GM23338 (cell line): Measurements from ENCODE around the gene ZNF318. TPM values are rescaled to one million over a fixed set of nuclear protein-coding genes. Genes with fewer than 3 reads are reported as not detected.
A peak's percentile ranks its signal among the peaks of the same experiment; 100 is the strongest.

Experiments used
- ATAC-seq: fragments of 200-7000 bp; cut with Tn5 transposase; 3 replicates; pipeline ENCODE4 v1.9.1; 2020
- DNase-seq: peaks from one replicate; pipeline ENCODE4 v3.0.0-alpha.2; 2015; ENCODE audit warnings: low spot score
- H2AFZ ChIP-seq: fragments of 200-600 bp; sonication (generic); 2 replicates; pipeline ENCODE4 v1.8.0; 2016; ENCODE audit warnings: antibody characterized with exemption, mild to moderate bottlenecking, moderate library complexity
- H3F3A ChIP-seq: fragments of 200-600 bp; sonication (generic); replicated peaks from 2 replicates; pipeline ENCODE4 v1.8.0; 2017; ENCODE audit warnings: antibody characterized with exemption, mixed run types, low read depth
- H3K27ac ChIP-seq: fragments of 200-600 bp; sonication (generic); 2 replicates; pipeline ENCODE4 v1.6.1; 2016; ENCODE audit warnings: low read depth
- H3K27me3 ChIP-seq: fragments of 200-600 bp; sonication (generic); 2 replicates; pipeline ENCODE4 v1.8.0; 2016; ENCODE audit warnings: mild to moderate bottlenecking, mixed run types, moderate library complexity; ENCODE audit not compliant: insufficient read depth
- H3K36me3 ChIP-seq: fragments of 200-600 bp; sonication (generic); 2 replicates; pipeline ENCODE4 v1.8.0; 2016; ENCODE audit warnings: mild to moderate bottlenecking; ENCODE audit not compliant: insufficient read depth
- H3K4me1 ChIP-seq: fragments of 200-600 bp; sonication (generic); 2 replicates; pipeline ENCODE4 v1.8.0; 2016; ENCODE audit warnings: mild to moderate bottlenecking, moderate library complexity; ENCODE audit not compliant: insufficient read depth
- H3K4me2 ChIP-seq: fragments of 200-600 bp; sonication (generic); 2 replicates; pipeline ENCODE4 v1.7.1; 2017; ENCODE audit warnings: mixed run types
- H3K4me3 ChIP-seq: fragments of 200-600 bp; sonication (generic); 2 replicates; pipeline ENCODE4 v1.6.1; 2016; ENCODE audit warnings: mixed run types
- H3K79me2 ChIP-seq: fragments of 200-600 bp; sonication (generic); replicated peaks from 2 replicates; pipeline ENCODE4 v1.8.0; 2017; ENCODE audit warnings: mild to moderate bottlenecking; ENCODE audit not compliant: insufficient read depth
- H3K9me2 ChIP-seq: fragments of 200-600 bp; sonication (generic); 2 replicates; pipeline ENCODE4 v1.8.0; 2017; ENCODE audit not compliant: insufficient read depth
- H4K20me1 ChIP-seq: fragments of 200-600 bp; sonication (generic); replicated peaks from 2 replicates; pipeline ENCODE4 v1.8.0; 2017; ENCODE audit warnings: mild to moderate bottlenecking; ENCODE audit not compliant: insufficient read depth
- H3K27ac Mint-ChIP-seq: 2 replicates; pipeline ENCODE4 v1.8.0; 2020; ENCODE audit warnings: inconsistent platforms, mild to moderate bottlenecking, moderate library complexity, mixed read lengths
- H3K27me3 Mint-ChIP-seq: 3 replicates; pipeline ENCODE4 v1.8.0; 2022; ENCODE audit warnings: low read depth, mild to moderate bottlenecking, moderate library complexity, mixed read lengths, inconsistent platforms; ENCODE audit not compliant: insufficient read depth, poor library complexity
- H3K36me3 Mint-ChIP-seq: 3 replicates; pipeline ENCODE4 v1.8.0; 2021; ENCODE audit warnings: low read depth, mild to moderate bottlenecking, inconsistent platforms, moderate library complexity, mixed read lengths
- H3K4me1 Mint-ChIP-seq: 3 replicates; pipeline ENCODE4 v1.8.0; 2020; ENCODE audit warnings: mild to moderate bottlenecking, inconsistent platforms, mixed read lengths
- H3K4me3 Mint-ChIP-seq: 3 replicates; pipeline ENCODE4 v1.8.0; 2021; ENCODE audit warnings: moderate library complexity, mild to moderate bottlenecking, inconsistent platforms, mixed read lengths
- H3K9me3 Mint-ChIP-seq: 3 replicates; pipeline ENCODE4 v1.8.0; 2020; ENCODE audit warnings: moderate library complexity, mild to moderate bottlenecking, inconsistent platforms, mixed read lengths
- CREB1 ChIP-seq: fragments of 250-450 bp; sonication (Bioruptor Pico); IDR thresholded peaks from 2 replicates; pipeline ENCODE4 v1.5.0; 2020; ENCODE audit warnings: low read depth, mild to moderate bottlenecking, moderate library complexity
- POLR2AphosphoS5 ChIP-seq: IDR thresholded peaks from 2 replicates; pipeline ENCODE4 v1.6.1; 2016; ENCODE audit warnings: antibody characterized with exemption, low read depth
- long read RNA-seq: library from polyadenylated mRNA; unstranded; transcript quantifications from one replicate; pipeline ENCODE4 v2.0.0, GENCODE V29; 2020; ENCODE audit not compliant: unreplicated experiment
- polyA plus RNA-seq: library from polyadenylated mRNA; unstranded; fragments of >200 nt; fragmentation: Nextera tagmentation; extraction: Ambion mirVana; gene quantifications from 2 replicates; pipeline ENCODE4 v1.2.1, GENCODE V29; 2016
- total RNA-seq: library from RNA; depleted of rRNA; stranded (reverse); fragments of >200 nt; shearing (Covaris generic); gene quantifications from 2 replicates; pipeline ENCODE4 v1.2.3, GENCODE V29; 2014; rRNA removed
- TF ChIP-seq, protein P1 (sequence below): IDR thresholded peaks from one replicate; pipeline ENCODE4 v1.6.1; 2018; ENCODE audit warnings: antibody characterized with exemption; ENCODE audit not compliant: unreplicated experiment
- TF ChIP-seq, protein P2 (sequence below): fragments of 250-450 bp; sonication (Bioruptor Pico); IDR thresholded peaks from 2 replicates; pipeline ENCODE4 v1.5.0; 2020; ENCODE audit warnings: mild to moderate bottlenecking, moderate library complexity

Gene ZNF318, protein sequence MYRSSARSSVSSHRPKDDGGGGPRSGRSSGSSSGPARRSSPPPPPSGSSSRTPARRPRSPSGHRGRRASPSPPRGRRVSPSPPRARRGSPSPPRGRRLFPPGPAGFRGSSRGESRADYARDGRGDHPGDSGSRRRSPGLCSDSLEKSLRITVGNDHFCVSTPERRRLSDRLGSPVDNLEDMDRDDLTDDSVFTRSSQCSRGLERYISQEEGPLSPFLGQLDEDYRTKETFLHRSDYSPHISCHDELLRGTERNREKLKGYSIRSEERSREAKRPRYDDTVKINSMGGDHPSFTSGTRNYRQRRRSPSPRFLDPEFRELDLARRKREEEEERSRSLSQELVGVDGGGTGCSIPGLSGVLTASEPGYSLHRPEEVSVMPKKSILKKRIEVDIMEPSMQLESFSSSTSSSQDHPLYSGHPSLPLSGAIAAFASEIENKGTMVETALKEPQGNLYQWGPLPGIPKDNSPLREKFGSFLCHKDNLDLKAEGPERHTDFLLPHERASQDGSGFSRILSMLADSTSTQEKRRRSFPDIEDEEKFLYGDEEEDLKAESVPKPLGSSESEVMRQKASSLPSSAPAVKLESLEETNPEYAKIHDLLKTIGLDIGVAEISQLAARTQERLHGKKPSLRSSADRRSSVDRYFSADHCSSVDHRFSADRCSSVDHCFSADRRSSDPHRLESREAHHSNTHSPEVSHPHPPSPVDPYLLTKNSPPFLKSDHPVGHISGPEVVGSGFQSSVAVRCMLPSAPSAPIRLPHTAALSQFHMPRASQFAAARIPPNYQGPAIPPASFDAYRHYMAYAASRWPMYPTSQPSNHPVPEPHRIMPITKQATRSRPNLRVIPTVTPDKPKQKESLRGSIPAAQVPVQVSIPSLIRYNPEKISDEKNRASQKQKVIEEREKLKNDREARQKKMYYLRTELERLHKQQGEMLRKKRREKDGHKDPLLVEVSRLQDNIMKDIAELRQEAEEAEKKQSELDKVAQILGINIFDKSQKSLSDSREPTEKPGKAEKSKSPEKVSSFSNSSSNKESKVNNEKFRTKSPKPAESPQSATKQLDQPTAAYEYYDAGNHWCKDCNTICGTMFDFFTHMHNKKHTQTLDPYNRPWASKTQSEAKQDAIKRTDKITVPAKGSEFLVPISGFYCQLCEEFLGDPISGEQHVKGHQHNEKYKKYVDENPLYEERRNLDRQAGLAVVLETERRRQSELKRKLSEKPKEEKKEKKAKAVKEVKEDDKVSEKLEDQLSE (N-terminal part only)
- total RNA-seq (13.4 and 19.5 TPM in 2 replicates), polyA plus RNA-seq (8.7 and 10.5 TPM in 2 replicates)
- long read RNA-seq, partial matches to known transcripts, result 4 of 6 reads
- long read RNA-seq, other reads (novel, unspliced or antisense), result 2 of 6 reads

DNA sequence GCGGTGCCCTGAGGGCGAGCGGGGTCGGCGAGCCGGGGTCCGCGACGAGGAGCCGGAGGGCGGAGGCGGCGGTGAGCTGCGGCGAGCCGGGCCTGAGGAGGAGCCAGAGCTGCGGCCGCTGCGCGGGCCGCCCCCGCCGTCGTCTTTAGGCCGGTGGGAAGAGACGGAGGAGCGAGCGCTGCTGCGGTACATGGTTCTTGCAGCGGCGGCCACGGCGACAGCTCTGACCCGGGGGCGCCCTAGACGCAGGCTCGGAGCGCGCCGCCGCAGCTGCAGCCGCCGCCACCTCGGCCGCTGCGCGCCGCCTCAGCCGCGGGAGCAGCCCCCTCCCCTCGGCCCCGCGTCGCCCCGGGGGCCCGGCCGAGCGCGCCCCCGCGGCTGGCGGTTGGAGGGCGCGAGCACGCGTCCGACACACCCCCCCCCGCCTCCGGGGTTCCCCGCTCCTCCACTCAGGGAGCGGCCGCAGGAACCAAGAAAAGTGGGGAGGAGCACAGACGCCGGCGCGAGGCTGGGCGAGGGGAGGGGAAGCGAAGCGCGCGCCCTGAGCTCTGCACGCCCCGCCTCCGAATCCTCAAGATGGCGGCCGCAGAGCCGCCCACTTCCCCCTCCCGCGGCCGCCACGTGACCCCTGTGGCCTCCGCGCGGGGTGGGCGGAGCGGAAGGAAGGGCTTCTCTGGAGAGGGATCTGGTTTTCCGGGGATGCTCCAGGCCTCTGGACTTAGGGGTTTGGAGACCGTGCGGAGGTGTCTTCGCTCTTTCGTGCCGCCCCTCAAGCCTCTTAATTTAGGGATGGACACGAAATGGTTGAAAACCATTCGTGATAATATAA, at the start of gene ZNF318:
Gene ZNF318, minus strand, starts transcription at position 474 of the 829 bp plus-strand sequence. Its CDS starts 282 bp downstream, at position 192.
- ATAC-seq, result peak; percentile 90
- Histone ChIP-seq H3F3A (peaks cover 10% of the 10 kb centered on the region; the same call in 1 of the 2 replicates), H3K4me3 (peak within 1 kb of the TSS; percentile 82), H3K36me3 (no peaks in the 10 kb centered on the region), H3K27ac (peak within 1 kb of the TSS; percentile 73), H3K79me2 (peaks cover 12% of the 10 kb centered on the region), H4K20me1 (peaks cover 6% of the 10 kb centered on the region; the same call in 1 of the 2 replicates), H3K4me2 (peak within 1 kb of the TSS; percentile 84), H3K9me2 (no peaks in the 10 kb centered on the region), H2AFZ (peak within 1 kb of the TSS; percentile 94), H3K27me3 (peaks cover 17% of the 10 kb centered on the region), H3K4me1 (peaks cover 16% of the 10 kb centered on the region)
- H3K36me3 Mint-ChIP-seq, result peaks cover 8% of the 10 kb centered on the region; the same call in 2 of the 3 replicates
- peak within 1 kb of the TSS; percentile 85 for H3K4me3 Mint-ChIP-seq
- peak; percentile 98 for DNase-seq
- H3K9me3 Mint-ChIP-seq, result no peaks in the 10 kb centered on the region; the same call in 2 of the 3 replicates
- peak within 1 kb of the TSS; percentile 75 for H3K27ac Mint-ChIP-seq
- H3K27me3 Mint-ChIP-seq, result peaks cover 11% of the 10 kb centered on the region
- H3K4me1 Mint-ChIP-seq, result peaks cover 21% of the 10 kb centered on the region
- TF ChIP-seq, protein P1, sequence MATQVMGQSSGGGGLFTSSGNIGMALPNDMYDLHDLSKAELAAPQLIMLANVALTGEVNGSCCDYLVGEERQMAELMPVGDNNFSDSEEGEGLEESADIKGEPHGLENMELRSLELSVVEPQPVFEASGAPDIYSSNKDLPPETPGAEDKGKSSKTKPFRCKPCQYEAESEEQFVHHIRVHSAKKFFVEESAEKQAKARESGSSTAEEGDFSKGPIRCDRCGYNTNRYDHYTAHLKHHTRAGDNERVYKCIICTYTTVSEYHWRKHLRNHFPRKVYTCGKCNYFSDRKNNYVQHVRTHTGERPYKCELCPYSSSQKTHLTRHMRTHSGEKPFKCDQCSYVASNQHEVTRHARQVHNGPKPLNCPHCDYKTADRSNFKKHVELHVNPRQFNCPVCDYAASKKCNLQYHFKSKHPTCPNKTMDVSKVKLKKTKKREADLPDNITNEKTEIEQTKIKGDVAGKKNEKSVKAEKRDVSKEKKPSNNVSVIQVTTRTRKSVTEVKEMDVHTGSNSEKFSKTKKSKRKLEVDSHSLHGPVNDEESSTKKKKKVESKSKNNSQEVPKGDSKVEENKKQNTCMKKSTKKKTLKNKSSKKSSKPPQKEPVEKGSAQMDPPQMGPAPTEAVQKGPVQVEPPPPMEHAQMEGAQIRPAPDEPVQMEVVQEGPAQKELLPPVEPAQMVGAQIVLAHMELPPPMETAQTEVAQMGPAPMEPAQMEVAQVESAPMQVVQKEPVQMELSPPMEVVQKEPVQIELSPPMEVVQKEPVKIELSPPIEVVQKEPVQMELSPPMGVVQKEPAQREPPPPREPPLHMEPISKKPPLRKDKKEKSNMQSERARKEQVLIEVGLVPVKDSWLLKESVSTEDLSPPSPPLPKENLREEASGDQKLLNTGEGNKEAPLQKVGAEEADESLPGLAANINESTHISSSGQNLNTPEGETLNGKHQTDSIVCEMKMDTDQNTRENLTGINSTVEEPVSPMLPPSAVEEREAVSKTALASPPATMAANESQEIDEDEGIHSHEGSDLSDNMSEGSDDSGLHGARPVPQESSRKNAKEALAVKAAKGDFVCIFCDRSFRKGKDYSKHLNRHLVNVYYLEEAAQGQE, result no peak
- TF ChIP-seq POLR2AphosphoS5, result peak; percentile 52
- 0 out of 2 replicates have a peak, but pooled peaks have one; percentile 18 for TF ChIP-seq CREB1 (CRISPR knock-in tag)

DNA sequence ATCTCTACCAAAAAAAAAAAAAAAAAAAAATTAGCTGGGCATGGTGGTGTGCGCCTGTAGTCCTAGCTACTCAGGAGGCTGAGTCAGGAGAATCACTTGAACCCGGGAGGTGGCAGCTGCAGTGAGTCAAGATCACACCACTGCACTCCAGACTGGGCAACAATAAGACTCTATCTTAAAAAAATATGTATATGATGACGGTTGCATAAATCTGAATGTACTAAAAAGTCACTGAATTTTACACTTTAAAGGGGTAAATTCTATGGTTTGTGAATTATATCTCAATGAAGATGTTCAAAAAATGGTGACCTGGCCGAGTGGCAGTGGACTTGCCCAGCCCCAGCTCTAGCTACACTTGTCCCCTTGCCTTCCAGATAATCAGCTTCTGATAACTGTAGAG, 47.5 kb upstream of the ZNF318 start:
- Histone ChIP-seq H3K9me2 (no peaks in the 10 kb centered on the region), H3K4me1 (no peaks in the 10 kb centered on the region), H3F3A (no peaks in the 10 kb centered on the region), H4K20me1 (no peaks in the 10 kb centered on the region), H3K79me2 (no peaks in the 10 kb centered on the region), H3K4me2 (no peak overlapping the region), H2AFZ (no peak overlapping the region), H3K27me3 (no peaks in the 10 kb centered on the region), H3K36me3 (no peaks in the 10 kb centered on the region), H3K4me3 (no peak overlapping the region), H3K27ac (no peak overlapping the region)
- H3K27ac Mint-ChIP-seq, result no peak overlapping the region
- ATAC-seq (no peak), DNase-seq (no peak)
- no peaks in the 10 kb centered on the region for H3K4me1 Mint-ChIP-seq
- H3K9me3 Mint-ChIP-seq, result peaks cover 15% of the 10 kb centered on the region
- 0 out of 3 replicates have a peak, but pooled peaks cover 3% of the 10 kb centered on the region for H3K36me3 Mint-ChIP-seq
- peaks cover 6% of the 10 kb centered on the region for H3K27me3 Mint-ChIP-seq
- no peak overlapping the region for H3K4me3 Mint-ChIP-seq
- no peak for TF ChIP-seq POLR2AphosphoS5
- TF ChIP-seq, protein P2, sequence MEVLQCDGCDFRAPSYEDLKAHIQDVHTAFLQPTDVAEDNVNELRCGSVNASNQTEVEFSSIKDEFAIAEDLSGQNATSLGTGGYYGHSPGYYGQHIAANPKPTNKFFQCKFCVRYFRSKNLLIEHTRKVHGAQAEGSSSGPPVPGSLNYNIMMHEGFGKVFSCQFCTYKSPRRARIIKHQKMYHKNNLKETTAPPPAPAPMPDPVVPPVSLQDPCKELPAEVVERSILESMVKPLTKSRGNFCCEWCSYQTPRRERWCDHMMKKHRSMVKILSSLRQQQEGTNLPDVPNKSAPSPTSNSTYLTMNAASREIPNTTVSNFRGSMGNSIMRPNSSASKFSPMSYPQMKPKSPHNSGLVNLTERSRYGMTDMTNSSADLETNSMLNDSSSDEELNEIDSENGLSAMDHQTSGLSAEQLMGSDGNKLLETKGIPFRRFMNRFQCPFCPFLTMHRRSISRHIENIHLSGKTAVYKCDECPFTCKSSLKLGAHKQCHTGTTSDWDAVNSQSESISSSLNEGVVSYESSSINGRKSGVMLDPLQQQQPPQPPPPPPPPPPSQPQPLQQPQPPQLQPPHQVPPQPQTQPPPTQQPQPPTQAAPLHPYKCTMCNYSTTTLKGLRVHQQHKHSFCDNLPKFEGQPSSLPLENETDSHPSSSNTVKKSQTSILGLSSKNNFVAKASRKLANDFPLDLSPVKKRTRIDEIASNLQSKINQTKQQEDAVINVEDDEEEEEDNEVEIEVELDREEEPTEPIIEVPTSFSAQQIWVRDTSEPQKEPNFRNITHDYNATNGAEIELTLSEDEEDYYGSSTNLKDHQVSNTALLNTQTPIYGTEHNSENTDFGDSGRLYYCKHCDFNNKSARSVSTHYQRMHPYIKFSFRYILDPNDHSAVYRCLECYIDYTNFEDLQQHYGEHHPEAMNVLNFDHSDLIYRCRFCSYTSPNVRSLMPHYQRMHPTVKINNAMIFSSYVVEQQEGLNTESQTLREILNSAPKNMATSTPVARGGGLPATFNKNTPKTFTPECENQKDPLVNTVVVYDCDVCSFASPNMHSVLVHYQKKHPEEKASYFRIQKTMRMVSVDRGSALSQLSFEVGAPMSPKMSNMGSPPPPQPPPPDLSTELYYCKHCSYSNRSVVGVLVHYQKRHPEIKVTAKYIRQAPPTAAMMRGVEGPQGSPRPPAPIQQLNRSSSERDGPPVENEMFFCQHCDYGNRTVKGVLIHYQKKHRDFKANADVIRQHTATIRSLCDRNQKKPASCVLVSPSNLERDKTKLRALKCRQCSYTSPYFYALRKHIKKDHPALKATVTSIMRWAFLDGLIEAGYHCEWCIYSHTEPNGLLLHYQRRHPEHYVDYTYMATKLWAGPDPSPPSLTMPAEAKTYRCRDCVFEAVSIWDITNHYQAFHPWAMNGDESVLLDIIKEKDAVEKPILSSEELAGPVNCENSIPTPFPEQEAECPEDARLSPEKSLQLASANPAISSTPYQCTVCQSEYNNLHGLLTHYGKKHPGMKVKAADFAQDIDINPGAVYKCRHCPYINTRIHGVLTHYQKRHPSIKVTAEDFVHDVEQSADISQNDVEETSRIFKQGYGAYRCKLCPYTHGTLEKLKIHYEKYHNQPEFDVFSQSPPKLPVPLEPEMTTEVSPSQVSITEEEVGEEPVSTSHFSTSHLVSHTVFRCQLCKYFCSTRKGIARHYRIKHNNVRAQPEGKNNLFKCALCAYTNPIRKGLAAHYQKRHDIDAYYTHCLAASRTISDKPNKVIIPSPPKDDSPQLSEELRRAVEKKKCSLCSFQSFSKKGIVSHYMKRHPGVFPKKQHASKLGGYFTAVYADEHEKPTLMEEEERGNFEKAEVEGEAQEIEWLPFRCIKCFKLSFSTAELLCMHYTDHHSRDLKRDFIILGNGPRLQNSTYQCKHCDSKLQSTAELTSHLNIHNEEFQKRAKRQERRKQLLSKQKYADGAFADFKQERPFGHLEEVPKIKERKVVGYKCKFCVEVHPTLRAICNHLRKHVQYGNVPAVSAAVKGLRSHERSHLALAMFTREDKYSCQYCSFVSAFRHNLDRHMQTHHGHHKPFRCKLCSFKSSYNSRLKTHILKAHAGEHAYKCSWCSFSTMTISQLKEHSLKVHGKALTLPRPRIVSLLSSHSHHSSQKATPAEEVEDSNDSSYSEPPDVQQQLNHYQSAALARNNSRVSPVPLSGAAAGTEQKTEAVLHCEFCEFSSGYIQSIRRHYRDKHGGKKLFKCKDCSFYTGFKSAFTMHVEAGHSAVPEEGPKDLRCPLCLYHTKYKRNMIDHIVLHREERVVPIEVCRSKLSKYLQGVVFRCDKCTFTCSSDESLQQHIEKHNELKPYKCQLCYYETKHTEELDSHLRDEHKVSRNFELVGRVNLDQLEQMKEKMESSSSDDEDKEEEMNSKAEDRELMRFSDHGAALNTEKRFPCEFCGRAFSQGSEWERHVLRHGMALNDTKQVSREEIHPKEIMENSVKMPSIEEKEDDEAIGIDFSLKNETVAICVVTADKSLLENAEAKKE, result no peak
